OCI-LY3 (cell line): ENCODE measurements around the gene SNX14.

Experiments used
- H2AFZ ChIP-seq: fragments of 200-600, 300-600 bp; shearing (Covaris generic); 2 replicates; pipeline ENCODE4 v1.6.0; 2014; ENCODE audit warnings: antibody characterized with exemption, low read depth, low read length
- H3K27ac ChIP-seq: fragments of 200-600, 300-600 bp; sonication (generic); 2 replicates; pipeline ENCODE4 v1.5.1; 2014; ENCODE audit warnings: mild to moderate bottlenecking, low read length, moderate library complexity, mixed read lengths
- H3K27me3 ChIP-seq: fragments of 200-600, 300-600 bp; sonication (generic); 2 replicates; pipeline ENCODE4 v1.6.1; 2014; ENCODE audit warnings: low read depth, low read length, mixed read lengths
- H3K36me3 ChIP-seq: fragments of 200-600, 300-600 bp; sonication (generic); replicated peaks from 2 replicates; pipeline ENCODE3; 2014; ENCODE audit warnings: low read depth, low read length, mixed read lengths
- H3K4me1 ChIP-seq: fragments of 300-600, 200-600 bp; sonication (generic); 2 replicates; pipeline ENCODE4 v1.6.1; 2014; ENCODE audit warnings: low read length, mixed read lengths
- H3K4me2 ChIP-seq: fragments of 200-600, 300-600 bp; sonication (generic); 2 replicates; pipeline ENCODE4 v1.6.1; 2014; ENCODE audit warnings: low read length, mixed read lengths
- H3K4me3 ChIP-seq: fragments of 300-600, 200-600 bp; sonication (generic); 2 replicates; pipeline ENCODE4 v1.5.1; 2014; ENCODE audit warnings: antibody characterized with exemption, mild to moderate bottlenecking, low read length, moderate library complexity
- H3K79me2 ChIP-seq: fragments of 300-600, 200-600 bp; shearing (Covaris generic); 2 replicates; pipeline ENCODE4 v1.6.1; 2014; ENCODE audit warnings: mild to moderate bottlenecking, low read length, mixed read lengths
- H3K9ac ChIP-seq: fragments of 300-600, 200-600 bp; shearing (Covaris generic); 2 replicates; pipeline ENCODE4 v1.6.0; 2014; ENCODE audit warnings: mild to moderate bottlenecking, low read length, moderate library complexity
- H3K9me3 ChIP-seq: fragments of 200-600, 300-600 bp; shearing (Covaris generic); 2 replicates; pipeline ENCODE4 v1.6.1; 2014; ENCODE audit warnings: low read length, mixed read lengths; ENCODE audit not compliant: insufficient read depth
- H4K20me1 ChIP-seq: fragments of 200-600, 300-600 bp; sonication (generic); 2 replicates; pipeline ENCODE4 v1.6.1; 2016; ENCODE audit warnings: low read length, mixed read lengths; ENCODE audit not compliant: insufficient read depth
- EZH2phosphoT487 ChIP-seq: fragments of 200-600 bp; shearing (Covaris generic); IDR thresholded peaks from 2 replicates; pipeline ENCODE4 v1.6.1; 2018; ENCODE audit warnings: antibody characterized with exemption, mixed run types, low read depth
- TF ChIP-seq, protein P1 (sequence below): fragments of 200-600, 300-600 bp; sonication (generic); IDR thresholded peaks from 2 replicates; pipeline ENCODE4 v1.5.1; 2014; ENCODE audit warnings: antibody characterized with exemption, low read length, low read depth

The SNX14 gene

DNA sequence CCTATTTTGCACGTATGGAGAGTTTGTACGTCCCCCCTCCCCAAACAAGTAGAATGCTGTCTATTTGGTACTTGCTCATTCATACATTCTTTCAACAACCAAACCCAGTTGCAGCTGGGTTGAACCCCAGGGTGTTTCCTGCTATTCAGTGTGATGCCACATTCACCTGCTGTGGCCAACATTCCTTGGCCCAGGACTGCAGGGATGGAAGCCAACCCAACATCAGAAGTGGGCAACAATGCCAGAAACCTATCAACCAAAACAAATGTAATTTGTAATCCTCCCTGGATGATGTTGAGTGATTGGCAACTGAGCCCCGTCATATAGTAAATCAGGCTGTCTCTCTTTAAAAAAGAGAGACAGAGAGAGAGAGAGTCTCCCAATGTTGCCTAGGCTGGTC, 134.9 kb downstream of the SNX14 start:
- no peaks in the 10 kb centered on the region for H3K27me3 ChIP-seq
- no peaks in the 10 kb centered on the region for H3K79me2 ChIP-seq
- no peak overlapping the region for H2AFZ ChIP-seq
- H3K9me3 ChIP-seq: no peaks in the 10 kb centered on the region
- H3K4me1 ChIP-seq: no peaks in the 10 kb centered on the region
- H4K20me1 ChIP-seq: no peaks in the 10 kb centered on the region
- no peak for TF ChIP-seq EZH2phosphoT487
- TF ChIP-seq, protein P1, sequence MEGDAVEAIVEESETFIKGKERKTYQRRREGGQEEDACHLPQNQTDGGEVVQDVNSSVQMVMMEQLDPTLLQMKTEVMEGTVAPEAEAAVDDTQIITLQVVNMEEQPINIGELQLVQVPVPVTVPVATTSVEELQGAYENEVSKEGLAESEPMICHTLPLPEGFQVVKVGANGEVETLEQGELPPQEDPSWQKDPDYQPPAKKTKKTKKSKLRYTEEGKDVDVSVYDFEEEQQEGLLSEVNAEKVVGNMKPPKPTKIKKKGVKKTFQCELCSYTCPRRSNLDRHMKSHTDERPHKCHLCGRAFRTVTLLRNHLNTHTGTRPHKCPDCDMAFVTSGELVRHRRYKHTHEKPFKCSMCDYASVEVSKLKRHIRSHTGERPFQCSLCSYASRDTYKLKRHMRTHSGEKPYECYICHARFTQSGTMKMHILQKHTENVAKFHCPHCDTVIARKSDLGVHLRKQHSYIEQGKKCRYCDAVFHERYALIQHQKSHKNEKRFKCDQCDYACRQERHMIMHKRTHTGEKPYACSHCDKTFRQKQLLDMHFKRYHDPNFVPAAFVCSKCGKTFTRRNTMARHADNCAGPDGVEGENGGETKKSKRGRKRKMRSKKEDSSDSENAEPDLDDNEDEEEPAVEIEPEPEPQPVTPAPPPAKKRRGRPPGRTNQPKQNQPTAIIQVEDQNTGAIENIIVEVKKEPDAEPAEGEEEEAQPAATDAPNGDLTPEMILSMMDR: no peak
- no peak overlapping the region for H3K4me2 ChIP-seq
- no peak overlapping the region for H3K27ac ChIP-seq
- H3K36me3 ChIP-seq: no peaks in the 10 kb centered on the region
- no peak overlapping the region for H3K9ac ChIP-seq
- H3K4me3 ChIP-seq: no peak overlapping the region

DNA sequence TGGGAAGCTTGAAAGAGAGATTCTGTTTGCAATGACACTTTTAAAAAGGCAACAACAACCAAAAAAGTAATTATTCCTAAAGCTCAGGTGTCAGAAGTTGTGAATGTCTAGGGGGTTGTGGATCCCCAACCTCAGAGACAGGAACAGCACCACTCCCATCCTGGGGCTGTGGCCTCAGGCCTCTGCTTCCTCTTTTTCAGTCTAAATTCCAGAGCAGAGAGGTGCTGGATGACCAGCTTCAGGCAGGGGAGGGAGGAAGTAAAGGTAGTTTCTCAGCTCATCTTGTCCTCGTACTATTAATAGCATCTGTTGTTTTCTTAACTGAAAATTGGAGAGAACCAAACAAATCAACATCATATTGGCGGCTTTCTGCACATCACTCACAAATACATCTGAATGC, 135.5 kb downstream of the SNX14 start:
- no peak overlapping the region for H2AFZ ChIP-seq

DNA sequence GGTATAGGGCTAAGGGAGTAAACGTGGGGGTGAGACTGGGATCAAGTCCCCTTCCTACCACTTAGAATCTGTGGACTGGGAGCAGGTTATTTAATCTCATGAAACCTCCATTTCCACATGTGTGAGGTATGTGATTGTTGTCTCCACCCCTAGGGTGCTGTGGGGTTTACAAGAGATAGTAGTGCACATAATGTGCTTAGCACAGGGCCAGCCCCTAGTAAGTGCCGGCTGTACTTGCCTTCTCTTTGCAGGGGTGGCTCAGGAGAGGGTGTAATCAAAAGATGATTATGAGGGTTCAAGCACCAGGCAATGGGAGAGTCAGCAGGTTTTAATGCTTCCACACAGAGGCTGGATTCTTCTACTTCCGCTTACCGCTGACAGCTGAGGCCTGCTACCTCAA, 136.9 kb downstream of the SNX14 start:
- no peak for TF ChIP-seq EZH2phosphoT487
- TF ChIP-seq, protein P1: no peak
- Histone ChIP-seq H2AFZ (no peak overlapping the region), H3K9me3 (no peaks in the 10 kb centered on the region), H3K27ac (no peak overlapping the region), H3K36me3 (no peaks in the 10 kb centered on the region), H3K79me2 (no peaks in the 10 kb centered on the region), H3K27me3 (no peaks in the 10 kb centered on the region), H3K9ac (no peak overlapping the region), H3K4me1 (no peaks in the 10 kb centered on the region), H3K4me3 (no peak overlapping the region), H4K20me1 (no peaks in the 10 kb centered on the region), H3K4me2 (no peak overlapping the region)

More for the DNA sequence above, 135.5 kb downstream of the SNX14 start:
- Histone ChIP-seq H3K9me3 (no peaks in the 10 kb centered on the region), H3K79me2 (no peaks in the 10 kb centered on the region), H3K27ac (no peak overlapping the region), H3K4me3 (no peak overlapping the region), H4K20me1 (no peaks in the 10 kb centered on the region), H3K9ac (no peak overlapping the region), H3K27me3 (no peaks in the 10 kb centered on the region), H3K36me3 (no peaks in the 10 kb centered on the region), H3K4me1 (no peaks in the 10 kb centered on the region), H3K4me2 (no peak overlapping the region)
- TF ChIP-seq, protein P1: no peak
- no peak for TF ChIP-seq EZH2phosphoT487
